Suprapubic skin (tissue), 4 donors: ENCODE data around the gene RNF227. TPM values are rescaled to one million over a fixed set of nuclear protein-coding genes. Genes with fewer than 3 reads are reported as not detected.
A peak's percentile ranks its signal among the peaks of the same experiment; 100 is the strongest.

Experiments
- DNase-seq, 2 donors: peaks; one replicate each; pipeline ENCODE4 v3.0.0-alpha.2; 2019; ENCODE audit warnings: low spot score in 2 of 2
- H3K27ac ChIP-seq: fragments of 200-600 bp; sonication (generic); one replicate; pipeline ENCODE4 v1.5.1; 2019
- H3K27me3 ChIP-seq: fragments of 200-600 bp; sonication (generic); one replicate; pipeline ENCODE4 v1.5.1; 2019
- H3K36me3 ChIP-seq: fragments of 200-600 bp; sonication (generic); one replicate; pipeline ENCODE4 v1.5.1; 2019
- H3K4me1 ChIP-seq: fragments of 200-600 bp; sonication (generic); one replicate; pipeline ENCODE4 v1.5.1; 2019
- H3K4me3 ChIP-seq: fragments of 200-600 bp; sonication (generic); one replicate; pipeline ENCODE4 v1.5.1; 2019; ENCODE audit warnings: mild to moderate bottlenecking
- H3K9me3 ChIP-seq: fragments of 200-600 bp; sonication (generic); one replicate; pipeline ENCODE4 v1.5.1; 2019
- EP300 ChIP-seq: sonication (generic); formaldehyde crosslinking; IDR thresholded peaks from one replicate; pipeline ENCODE4 v1.6.1; 2017; ENCODE audit warnings: antibody characterized with exemption
- POLR2A ChIP-seq, 2 donors: fragments of 450-650 bp; IDR thresholded peaks; one replicate each; pipeline ENCODE4 v1.6.1; 2017; ENCODE audit warnings: antibody characterized with exemption in 2 of 2, mild to moderate bottlenecking in 2 of 2, moderate library complexity in 2 of 2
- POLR2AphosphoS5 ChIP-seq, 3 donors: sonication (generic); formaldehyde crosslinking; IDR thresholded peaks; one replicate each; pipeline ENCODE4 v1.6.1; 2017; ENCODE audit warnings: antibody characterized with exemption in 3 of 3
- WGBS: methylation state at CpG from one replicate; pipeline ENCODE4 v1.1.5; 2018; 5-methylcytosine and 5-hydroxymethylcytosine counted together
- total RNA-seq, 4 donors: library from RNA; depleted of rRNA; stranded (reverse); fragments of >200 nt; gene quantifications; one replicate each; pipeline ENCODE4 v1.1.0, GENCODE V29; 2016
- TF ChIP-seq, protein P1 (sequence below), 2 donors: fragments of 200-600 bp in 1 of 2; fragments of 450-650 bp in 1 of 2; sonication (generic) in 1 of 2; IDR thresholded peaks; one replicate each; pipeline ENCODE4 v1.5.1; 2016 to 2019; ENCODE audit warnings: antibody characterized with exemption in 2 of 2, mild to moderate bottlenecking in 1 of 2, moderate library complexity in 1 of 2

Gene RNF227
- total RNA-seq, 4 donors from 2014 or later, result 51.1 to 66.3 (median 57.3) TPM

DNA sequence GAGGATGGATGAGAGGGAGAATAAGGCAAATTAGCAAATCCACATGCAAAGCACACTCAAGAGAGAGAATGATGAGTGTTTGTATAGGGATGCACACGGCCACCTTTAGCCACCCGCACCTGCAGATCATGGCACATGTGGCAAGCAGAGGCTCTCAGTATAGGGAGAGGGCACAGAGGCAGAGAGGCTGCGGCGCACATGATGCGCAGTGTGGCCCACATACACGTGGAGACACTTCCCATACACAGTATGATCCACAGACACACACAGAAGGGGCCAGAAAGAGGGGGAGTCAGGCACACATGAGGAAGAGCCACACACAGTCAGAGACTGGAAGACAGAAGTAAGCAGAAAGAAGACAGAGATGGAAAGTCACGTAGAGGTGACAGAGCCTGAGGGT, 34.0 kb downstream of the RNF227 start:
- Histone ChIP-seq H3K4me3 (no peak overlapping the region), H3K27ac (no peak overlapping the region), H3K4me1 (peaks cover 43% of the 10 kb centered on the region), H3K9me3 (no peaks in the 10 kb centered on the region), H3K36me3 (peaks cover 19% of the 10 kb centered on the region), H3K27me3 (no peaks in the 10 kb centered on the region)
- peak in 1 of 2 donors; percentile 62 for DNase-seq
- 50% methylated on average over 7 of the region's 7 CpGs for WGBS
- TF ChIP-seq EP300, result no peak
- no peak for TF ChIP-seq POLR2A (IDR thresholded peaks at IDR 0.05)
- TF ChIP-seq POLR2AphosphoS5 (IDR thresholded peaks at IDR 0.05), result no peak
- TF ChIP-seq, protein P1, sequence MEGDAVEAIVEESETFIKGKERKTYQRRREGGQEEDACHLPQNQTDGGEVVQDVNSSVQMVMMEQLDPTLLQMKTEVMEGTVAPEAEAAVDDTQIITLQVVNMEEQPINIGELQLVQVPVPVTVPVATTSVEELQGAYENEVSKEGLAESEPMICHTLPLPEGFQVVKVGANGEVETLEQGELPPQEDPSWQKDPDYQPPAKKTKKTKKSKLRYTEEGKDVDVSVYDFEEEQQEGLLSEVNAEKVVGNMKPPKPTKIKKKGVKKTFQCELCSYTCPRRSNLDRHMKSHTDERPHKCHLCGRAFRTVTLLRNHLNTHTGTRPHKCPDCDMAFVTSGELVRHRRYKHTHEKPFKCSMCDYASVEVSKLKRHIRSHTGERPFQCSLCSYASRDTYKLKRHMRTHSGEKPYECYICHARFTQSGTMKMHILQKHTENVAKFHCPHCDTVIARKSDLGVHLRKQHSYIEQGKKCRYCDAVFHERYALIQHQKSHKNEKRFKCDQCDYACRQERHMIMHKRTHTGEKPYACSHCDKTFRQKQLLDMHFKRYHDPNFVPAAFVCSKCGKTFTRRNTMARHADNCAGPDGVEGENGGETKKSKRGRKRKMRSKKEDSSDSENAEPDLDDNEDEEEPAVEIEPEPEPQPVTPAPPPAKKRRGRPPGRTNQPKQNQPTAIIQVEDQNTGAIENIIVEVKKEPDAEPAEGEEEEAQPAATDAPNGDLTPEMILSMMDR (IDR thresholded peaks at IDR 0.05), result no peak

DNA sequence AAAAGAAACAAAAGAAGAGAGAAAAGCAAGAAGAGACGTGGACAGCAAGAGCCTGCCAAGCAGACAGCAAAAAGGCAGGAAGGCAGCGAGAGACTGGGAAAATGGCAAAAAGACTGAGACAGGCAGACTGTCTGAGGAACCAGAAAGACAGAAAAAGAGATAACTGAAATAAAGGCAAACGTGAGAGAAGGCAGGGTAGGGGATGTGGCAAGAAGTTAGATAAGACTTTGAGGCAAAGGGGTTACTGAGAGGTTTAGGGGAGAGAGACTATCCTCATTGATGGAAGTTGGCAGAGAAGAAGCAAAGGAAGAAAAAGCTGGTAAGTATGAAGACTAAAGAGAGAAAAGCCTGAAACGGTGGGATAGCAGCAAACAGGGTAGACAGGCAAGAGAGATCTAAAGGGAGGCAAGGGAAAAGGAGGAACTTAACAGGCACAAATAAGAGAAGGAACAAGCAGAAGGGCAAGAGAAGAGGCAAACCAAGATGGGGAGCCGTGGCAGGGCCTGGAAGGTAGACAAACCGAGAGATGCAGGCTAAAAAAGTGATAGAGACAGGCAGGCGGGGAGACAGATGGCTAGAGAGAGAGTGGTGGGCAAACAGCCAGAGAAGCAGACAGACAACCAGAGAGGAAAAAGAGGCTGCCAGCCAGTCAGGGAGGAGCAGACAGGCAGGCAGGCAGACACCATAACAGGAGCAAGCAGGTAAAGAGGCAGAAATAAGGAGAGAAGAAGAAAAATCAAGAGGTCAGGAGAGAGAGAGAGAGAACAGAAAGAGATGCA, 34.6 kb downstream of the RNF227 start:
- H3K27me3 ChIP-seq, result no peaks in the 10 kb centered on the region
- no peak overlapping the region for H3K4me3 ChIP-seq
- peak in 1 of 2 donors; percentile 66 for DNase-seq
- 41% methylated on average over 7 of the region's 7 CpGs for WGBS
- H3K27ac ChIP-seq, result no peak overlapping the region
- TF ChIP-seq POLR2A (IDR thresholded peaks at IDR 0.05), result no peak
- TF ChIP-seq, protein P1 (IDR thresholded peaks at IDR 0.05), result no peak
- TF ChIP-seq POLR2AphosphoS5 (IDR thresholded peaks at IDR 0.05), result no peak
- TF ChIP-seq EP300, result no peak
- H3K36me3 ChIP-seq, result peaks cover 19% of the 10 kb centered on the region
- H3K4me1 ChIP-seq, result peaks cover 37% of the 10 kb centered on the region
- H3K9me3 ChIP-seq, result no peaks in the 10 kb centered on the region

DNA sequence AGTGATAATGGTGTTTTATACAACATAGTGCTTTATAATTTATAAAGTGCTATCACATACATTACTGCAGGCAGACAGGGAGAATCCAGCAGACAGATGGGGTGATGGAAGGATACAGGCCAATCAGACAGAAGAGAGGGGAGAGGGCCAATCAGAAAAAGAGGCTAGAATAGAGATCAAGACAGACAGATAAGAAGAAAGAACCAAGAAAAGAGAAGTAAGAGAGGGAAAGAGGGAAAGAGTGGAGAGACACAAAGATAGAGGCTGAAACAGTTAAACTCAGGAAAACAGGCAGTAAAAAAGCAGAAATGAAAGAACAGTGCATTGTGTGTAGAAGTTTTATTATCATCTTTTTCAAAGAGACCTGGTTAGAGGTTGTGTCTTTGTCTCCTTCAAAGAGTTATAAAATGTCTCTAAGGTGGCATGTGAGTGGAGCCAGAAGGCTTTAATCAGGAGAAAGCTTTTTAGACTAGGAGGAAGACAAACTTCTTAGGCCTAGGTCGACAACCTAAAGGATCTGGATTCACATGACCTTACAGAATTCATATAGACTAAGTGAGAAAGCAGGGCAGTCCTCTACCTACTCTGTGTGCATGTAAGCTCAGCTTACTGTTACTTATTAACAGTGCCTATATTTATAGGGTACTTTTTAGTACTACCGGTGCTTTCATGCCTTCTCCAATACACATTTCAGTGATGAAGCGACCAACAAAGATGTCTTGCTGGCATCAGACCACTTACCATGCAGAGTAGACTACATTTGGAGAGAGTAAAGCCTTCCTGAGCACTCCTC, 35.8 kb downstream of the RNF227 start:
- no peak overlapping the region for H3K4me3 ChIP-seq
- H3K9me3 ChIP-seq, result no peaks in the 10 kb centered on the region
- WGBS, result 77% methylated on average over 3 of the region's 3 CpGs
- no peaks in the 10 kb centered on the region for H3K27me3 ChIP-seq
- peaks cover 27% of the 10 kb centered on the region for H3K4me1 ChIP-seq
- TF ChIP-seq POLR2A (IDR thresholded peaks at IDR 0.05) (no peak), EP300 (no peak), POLR2AphosphoS5 (IDR thresholded peaks at IDR 0.05) (no peak)
- TF ChIP-seq, protein P1 (IDR thresholded peaks at IDR 0.05), result no peak
- no peak for DNase-seq
- H3K36me3 ChIP-seq, result peaks cover 23% of the 10 kb centered on the region
- no peak overlapping the region for H3K27ac ChIP-seq

DNA sequence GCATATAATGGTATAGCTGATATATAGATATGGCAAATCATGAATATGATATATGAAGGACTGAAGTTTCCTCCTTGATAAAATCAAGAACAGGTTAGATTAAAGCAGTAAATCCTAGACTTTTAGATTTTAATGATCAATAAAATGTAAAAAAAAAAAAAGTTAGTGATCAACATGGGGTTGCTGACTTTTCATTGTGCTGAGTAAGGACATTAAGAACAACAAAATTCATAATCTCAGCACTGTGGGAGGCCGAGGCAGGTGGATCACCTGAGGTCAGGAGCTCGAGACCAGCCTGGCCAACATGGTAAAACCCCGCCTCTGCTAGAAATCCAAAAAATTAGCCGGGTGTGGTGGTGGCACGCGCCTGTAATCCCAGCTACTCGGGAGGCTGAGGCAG, 37.9 kb downstream of the RNF227 start:
- Histone ChIP-seq H3K27me3 (no peaks in the 10 kb centered on the region), H3K4me3 (no peak overlapping the region), H3K27ac (no peak overlapping the region), H3K36me3 (peaks cover 24% of the 10 kb centered on the region), H3K4me1 (peaks cover 17% of the 10 kb centered on the region), H3K9me3 (no peaks in the 10 kb centered on the region)
- WGBS, result 96% methylated on average over 7 of the region's 7 CpGs
- TF ChIP-seq EP300 (no peak), POLR2A (IDR thresholded peaks at IDR 0.05) (no peak), POLR2AphosphoS5 (IDR thresholded peaks at IDR 0.05) (no peak)
- TF ChIP-seq, protein P1 (IDR thresholded peaks at IDR 0.05), result no peak
- peak in 1 of 2 donors; percentile 47 for DNase-seq

DNA sequence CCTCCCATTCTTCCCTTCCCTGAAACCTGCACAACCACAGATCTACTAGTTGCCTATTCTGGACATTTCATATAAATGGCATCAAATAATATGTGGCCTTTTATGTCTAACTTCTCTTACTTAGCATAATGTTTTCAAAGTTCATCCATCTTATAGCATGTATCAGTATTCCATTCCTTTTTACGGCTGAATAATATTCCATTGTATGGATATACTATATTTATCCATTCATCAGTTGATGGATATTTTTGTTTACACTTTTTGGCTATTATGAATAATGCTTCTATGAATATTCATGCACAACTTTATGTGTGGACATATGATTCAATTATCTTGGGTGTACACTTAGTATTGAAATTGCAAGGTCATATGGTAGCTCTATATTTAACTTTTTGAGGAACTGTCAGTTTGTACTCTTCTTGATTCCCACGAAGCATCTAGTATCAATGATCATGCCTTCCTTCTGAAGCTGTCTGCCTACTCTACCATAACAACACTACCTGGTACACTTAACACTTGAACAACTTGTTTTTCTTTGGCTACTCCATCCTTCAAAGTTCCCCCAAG, 40.2 kb downstream of the RNF227 start:
- Histone ChIP-seq H3K27ac (no peak overlapping the region), H3K27me3 (no peaks in the 10 kb centered on the region), H3K36me3 (peaks cover 22% of the 10 kb centered on the region), H3K4me3 (no peak overlapping the region), H3K4me1 (peaks cover 1% of the 10 kb centered on the region), H3K9me3 (no peaks in the 10 kb centered on the region)
- WGBS, result 83% methylated on average over 2 of the region's 2 CpGs
- no peak for DNase-seq
- TF ChIP-seq POLR2A (IDR thresholded peaks at IDR 0.05), result no peak
